Fibroblast of skin of abdomen (primary cell): Measurements from ENCODE around the gene LMO4.

Experiments
- DNase-seq: peaks from one replicate; pipeline ENCODE4 v3.0.0-alpha.2; 2013

The LMO4 gene

GRCh38 chr1:87329051-87329525 is 408 bp downstream of the LMO4 start:
- DNase-seq: peak; percentile 44

GRCh38 chr1:87329526-87330056 is 911 bp downstream of the LMO4 start:
- peak; percentile 33 for DNase-seq

- DNase-seq: no peak
Observed at GRCh38 chr1:87330057-87330884, 1.6 kb downstream of the LMO4 start.

GRCh38 chr1:87330885-87331364 is 2.2 kb downstream of the LMO4 start:
- no peak for DNase-seq

GRCh38 chr1:87331365-87332241 is 2.9 kb downstream of the LMO4 start:
- peak; percentile 73 for DNase-seq

- DNase-seq: no peak
Observed at GRCh38 chr1:87333692-87334347, 5.1 kb downstream of the LMO4 start.

GRCh38 chr1:87334351-87335174 is 5.9 kb downstream of the LMO4 start:
- DNase-seq: peak; percentile 46

- peak; percentile 40 for DNase-seq
Observed at GRCh38 chr1:87335175-87335884, 6.7 kb downstream of the LMO4 start.

GRCh38 chr1:87336623-87337067 is 8.0 kb downstream of the LMO4 start:
- no peak for DNase-seq

GRCh38 chr1:87337606-87338005 is 8.9 kb downstream of the LMO4 start:
- no peak for DNase-seq

- peak; percentile 59 for DNase-seq
Observed at GRCh38 chr1:87338566-87338965, 9.9 kb downstream of the LMO4 start.

- no peak for DNase-seq
Observed at GRCh38 chr1:87344231-87344630, 15.6 kb downstream of the LMO4 start.

GRCh38 chr1:87346130-87346814 is 17.6 kb downstream of the LMO4 start:
- DNase-seq: no peak

GRCh38 chr1:87348341-87349019 is 19.8 kb downstream of the LMO4 start:
- no peak for DNase-seq

- DNase-seq: no peak
Observed at GRCh38 chr1:87349036-87349435, 20.4 kb downstream of the LMO4 start.

GRCh38 chr1:87355894-87356293 is 27.2 kb downstream of the LMO4 start:
- no peak for DNase-seq

- no peak for DNase-seq
Observed at GRCh38 chr1:87356591-87356990, 27.9 kb downstream of the LMO4 start.

- no peak for DNase-seq
Observed at GRCh38 chr1:87358219-87358618, 29.5 kb downstream of the LMO4 start.

GRCh38 chr1:87359586-87359985 is 30.9 kb downstream of the LMO4 start:
- no peak for DNase-seq
